ENCODE measurements around the gene HDAC4.

Gene HDAC4

DNA sequence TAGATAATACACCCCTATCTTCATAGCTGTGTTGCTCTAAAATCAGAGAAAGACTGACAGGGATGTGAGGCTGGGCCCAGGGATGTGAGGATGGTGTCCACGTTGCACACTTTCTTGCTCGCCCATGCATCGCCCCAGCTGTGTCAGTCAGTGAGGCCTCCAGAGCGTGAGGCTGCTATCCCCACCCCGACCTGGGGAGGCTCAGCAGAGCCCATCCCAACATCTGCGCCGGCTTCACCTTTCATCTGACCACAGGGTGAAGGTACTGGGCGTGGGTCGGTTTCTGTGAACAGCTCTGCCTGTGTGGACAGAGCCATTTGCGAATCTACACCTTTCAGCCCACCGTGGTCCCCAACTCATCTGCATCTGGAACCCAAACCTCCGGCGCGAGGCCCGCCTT lies 255.7 kb downstream of the HDAC4 start:
- DNase-seq, result no peak

GRCh38 chr2:239144713-239144999 lies 256.2 kb downstream of the HDAC4 start:
- no peak for DNase-seq

DNA sequence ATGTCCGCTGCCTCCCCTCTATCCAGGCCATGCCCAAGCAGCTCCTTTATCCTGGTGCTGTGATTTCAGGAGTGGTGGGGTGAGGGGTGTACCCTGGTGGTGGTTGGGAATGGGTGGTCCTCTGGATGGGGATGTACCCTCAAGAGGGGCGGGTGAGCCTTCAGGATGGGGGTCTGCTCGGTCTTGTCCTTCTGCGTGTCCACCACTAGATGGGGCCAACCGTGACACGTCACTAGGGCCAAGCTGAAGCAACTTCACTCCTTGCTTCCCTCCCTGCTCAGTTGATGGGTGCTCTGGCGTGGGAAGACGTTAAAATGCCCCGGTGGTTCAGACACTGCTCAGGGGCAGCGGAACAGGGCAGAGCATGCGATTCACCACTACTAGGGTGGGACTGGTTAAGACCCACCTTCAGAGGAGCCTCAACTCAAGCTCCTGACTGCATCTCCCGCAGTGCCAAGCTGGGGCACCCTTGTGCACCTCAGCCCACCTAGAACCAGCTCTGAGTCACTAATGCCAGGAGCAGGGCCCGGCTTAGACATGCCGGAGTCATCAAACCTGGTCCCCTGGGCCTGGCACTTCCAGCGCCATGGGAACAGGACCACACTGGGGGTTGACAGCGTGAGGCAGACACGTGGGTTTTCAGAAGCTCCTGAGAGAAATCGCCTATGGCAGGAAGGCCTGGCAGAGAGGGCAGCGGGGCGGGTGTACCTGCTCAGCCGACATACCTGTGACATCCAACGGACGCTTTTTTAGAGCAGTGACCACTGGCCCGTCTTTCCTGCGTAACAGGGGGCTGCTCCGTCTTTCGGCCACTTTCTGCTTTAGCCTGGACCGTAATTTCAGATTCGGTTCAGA lies 256.7 kb downstream of the HDAC4 start:
- DNase-seq, result peak; percentile 5

DNA sequence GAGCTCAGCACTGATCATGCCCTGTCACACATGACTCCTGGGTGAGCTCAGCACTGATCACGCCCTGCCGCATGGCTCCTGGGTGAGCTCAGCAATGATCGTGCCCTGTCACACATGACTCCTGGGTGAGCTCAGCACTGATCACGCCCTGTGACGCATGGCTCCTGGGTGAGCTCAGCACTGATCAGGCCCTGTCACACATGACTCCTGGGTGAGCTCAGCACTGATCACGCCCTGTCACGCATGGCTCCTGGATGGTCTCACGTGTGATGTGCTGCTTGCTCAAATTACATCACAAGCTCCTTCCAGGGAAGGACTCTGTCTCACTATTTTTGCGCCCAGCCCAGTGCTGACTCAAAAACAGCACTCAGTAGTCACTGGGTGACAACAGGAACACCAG lies 258.0 kb downstream of the HDAC4 start:
- DNase-seq, result no peak

DNA sequence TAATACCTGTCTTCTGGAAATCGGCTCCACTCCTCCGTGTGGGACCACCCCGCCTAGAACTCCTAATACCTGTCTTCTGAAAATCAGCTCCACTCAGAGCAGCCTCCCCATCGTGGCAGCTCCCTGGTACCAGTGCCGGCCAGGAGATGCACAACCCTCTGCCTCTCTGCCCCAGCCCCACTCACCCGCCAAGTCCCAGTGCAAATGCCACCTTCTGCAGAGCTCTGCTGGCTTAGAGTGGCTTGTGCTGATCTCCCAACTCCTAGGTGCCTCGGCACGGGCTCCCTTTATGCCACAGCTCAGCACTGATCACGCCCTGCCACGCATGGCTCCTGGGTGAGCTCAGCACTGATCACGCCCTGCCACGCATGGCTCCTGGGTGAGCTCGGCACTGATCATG lies 258.5 kb downstream of the HDAC4 start:
- no peak for DNase-seq

- DNase-seq, result no peak
These were observed 259.6 kb downstream of the HDAC4 start for GRCh38 chr2:239141021-239141760.

- DNase-seq, result no peak
These were observed 260.3 kb downstream of the HDAC4 start for GRCh38 chr2:239140346-239141020.

- no peak for DNase-seq
These were observed 261.3 kb downstream of the HDAC4 start for GRCh38 chr2:239139566-239139965.

DNA sequence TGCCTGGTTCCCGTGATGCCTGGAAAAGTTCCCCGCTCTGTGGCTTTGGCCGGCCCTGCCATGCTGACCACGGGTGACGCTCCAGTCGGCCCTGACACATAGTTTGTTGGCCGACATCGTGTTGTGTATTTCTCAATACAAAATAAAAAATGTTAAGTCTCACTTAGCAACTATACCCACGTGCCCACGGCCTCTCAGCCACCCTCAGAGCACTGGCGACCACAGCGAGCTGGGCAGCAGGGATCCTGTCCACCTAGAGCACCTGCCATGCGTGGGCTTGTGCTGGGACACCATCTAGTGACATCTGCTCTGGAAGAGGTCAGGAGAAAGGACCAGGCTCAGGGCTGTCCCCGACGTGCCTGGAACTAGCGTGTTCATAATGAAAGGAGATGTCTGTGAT lies 261.7 kb downstream of the HDAC4 start:
- DNase-seq, result no peak

- DNase-seq, result no peak
These were observed 262.2 kb downstream of the HDAC4 start for GRCh38 chr2:239138610-239139009.

DNA sequence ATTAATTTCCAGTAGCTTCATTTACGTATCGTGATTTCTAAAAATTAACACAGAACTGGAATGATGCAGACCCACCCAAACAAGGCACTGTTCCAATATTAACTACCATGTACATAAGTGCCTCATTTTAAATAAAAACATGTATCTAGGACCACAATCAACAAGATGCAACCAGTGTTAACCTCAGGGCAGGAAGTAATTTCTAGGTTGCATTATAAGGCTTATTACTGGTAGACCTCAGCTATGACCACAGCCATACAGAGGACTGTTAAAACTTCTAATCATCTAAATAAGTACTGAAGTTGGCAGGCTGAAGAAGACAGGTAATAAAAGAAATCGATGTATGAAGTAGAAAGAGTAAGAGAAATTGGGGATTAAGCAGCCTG lies 262.9 kb downstream of the HDAC4 start:
- DNase-seq, result no peak

DNA sequence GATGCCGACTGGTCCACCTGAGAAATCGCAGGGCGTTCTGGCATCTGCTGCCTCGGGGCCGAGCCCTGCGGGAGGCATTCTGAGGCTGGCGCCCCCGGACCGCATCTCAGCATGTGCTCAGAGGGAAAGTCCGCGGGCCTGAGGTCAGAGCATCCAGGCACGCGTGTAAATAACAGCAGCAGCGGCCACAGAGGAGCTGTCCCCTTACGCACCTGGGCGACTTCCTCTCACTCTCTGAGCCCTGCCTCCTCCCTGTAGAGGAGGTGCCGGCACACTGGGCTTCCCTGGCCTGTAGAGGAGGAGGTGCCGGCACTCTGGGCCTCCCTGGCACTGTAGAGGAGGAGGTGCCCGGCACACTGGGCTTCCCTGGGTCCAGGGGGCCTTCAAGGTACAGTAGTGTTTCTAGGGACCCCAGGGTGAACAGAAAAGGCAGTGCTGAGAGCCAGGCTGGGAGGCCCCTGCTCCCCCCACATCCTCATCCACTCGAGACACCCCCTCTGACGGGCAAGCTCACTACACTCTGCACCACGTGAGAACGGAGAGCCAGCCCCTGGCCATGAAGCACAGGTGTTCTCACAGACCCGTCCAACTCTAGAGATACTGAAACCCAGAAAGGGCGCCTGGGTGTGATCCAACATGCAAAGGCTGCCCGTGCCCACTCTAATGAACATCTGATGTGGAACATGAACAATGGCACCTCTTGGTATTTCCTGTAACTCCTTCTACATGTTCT lies 263.5 kb downstream of the HDAC4 start:
- no peak for DNase-seq

DNA sequence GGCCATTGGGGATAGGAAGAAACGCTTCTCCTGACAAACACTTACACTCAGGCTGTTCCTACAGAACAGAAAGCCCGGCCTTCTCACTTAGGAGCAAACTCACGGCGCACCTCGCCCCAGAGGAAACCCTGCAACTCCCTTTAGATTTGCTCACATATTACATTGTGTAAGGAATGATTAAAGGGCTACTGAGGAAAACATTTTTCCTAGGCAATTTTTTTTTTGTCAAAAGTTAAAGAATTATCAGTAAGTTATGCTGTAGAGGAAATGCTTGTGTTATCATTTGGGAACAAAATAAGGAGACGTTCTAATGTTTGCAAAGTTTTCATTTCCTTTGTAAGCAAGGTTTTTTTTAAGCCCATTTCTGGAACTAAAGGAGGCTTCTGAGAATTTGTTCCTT lies 264.1 kb downstream of the HDAC4 start:
- DNase-seq, result no peak

DNA sequence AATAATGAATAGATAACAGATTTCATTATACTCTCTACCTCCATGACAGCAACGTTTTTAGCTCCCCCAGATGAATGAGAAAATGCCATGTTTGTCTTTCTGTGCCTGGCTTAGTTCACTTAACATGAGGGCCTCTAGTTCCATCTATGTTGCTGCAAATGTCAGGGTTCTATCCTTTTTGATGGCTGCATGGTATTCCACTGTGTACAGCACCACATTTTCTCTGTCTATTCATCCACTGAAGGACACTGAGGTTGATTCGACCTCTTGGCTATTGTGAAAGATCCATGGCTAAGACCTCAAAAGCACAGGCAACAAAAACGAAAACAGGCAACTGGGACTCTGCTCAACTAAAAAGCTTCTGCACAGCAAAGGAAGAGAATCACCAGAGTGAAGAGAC lies 264.6 kb downstream of the HDAC4 start:
- DNase-seq, result no peak

GRCh38 chr2:239135531-239135930 lies 265.3 kb downstream of the HDAC4 start:
- DNase-seq, result no peak

GRCh38 chr2:239133945-239134570 lies 266.8 kb downstream of the HDAC4 start:
- no peak for DNase-seq

DNA sequence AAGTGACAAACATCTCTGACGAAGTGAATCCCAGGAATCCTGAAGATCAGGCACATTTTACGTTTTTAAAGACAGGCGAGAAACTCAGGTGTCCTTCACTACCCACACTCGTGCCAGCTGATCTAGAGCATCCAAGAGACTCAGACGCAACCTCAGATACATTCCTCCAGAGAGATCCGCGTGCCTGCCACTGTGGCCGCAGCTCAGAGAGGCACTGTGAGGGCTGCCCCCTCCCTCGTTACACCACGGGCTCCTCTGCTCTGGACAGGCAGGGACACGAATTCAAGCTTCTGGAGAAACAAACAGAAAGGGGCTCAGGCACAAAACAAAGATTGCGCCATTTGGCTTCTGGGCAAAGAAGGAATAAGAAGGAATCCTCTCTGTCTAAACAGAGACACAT lies 268.0 kb downstream of the HDAC4 start:
- DNase-seq, result no peak

GRCh38 chr2:239132156-239132709 lies 268.6 kb downstream of the HDAC4 start:
- DNase-seq, result no peak

DNA sequence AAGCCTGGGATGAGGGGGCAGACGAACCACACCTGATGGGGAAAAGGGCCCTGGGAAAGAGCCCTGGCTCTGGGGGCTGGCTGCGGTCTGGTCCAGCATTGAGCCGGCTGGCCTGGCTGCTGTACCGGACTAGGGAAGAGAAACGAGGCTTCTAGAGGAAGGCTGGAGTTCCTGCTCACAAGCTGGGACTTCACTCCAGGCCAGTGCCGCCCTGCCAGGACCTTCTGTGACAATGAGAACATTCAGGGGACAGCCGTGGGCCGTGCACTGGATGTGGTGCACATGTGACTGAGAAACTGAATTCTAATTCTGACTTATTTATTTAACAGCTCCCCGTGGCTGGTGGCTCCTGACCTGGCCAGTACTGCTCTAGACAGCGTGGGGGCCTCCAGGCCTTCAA lies 269.3 kb downstream of the HDAC4 start:
- DNase-seq, result no peak

GRCh38 chr2:239130786-239131325 lies 270.0 kb downstream of the HDAC4 start:
- DNase-seq, result no peak

GRCh38 chr2:239130041-239130440 lies 270.8 kb downstream of the HDAC4 start:
- no peak for DNase-seq
